Superior temporal gyrus (tissue), 1 donor: ENCODE data around the gene C8A.

Experiments
- DNase-seq: peaks from one replicate; pipeline ENCODE4 v3.0.0-alpha.2; 2016; ENCODE audit errors: extremely low spot score

Gene C8A

GRCh38 chr1:56966698-56966999, 112.1 kb downstream of the C8A start:
- no peak for DNase-seq

- no peak for DNase-seq
Measured at GRCh38 chr1:56967355-56967754, 112.8 kb downstream of the C8A start.
